Astrocyte (in vitro differentiated cells and primary cell): ENCODE measurements around the gene SRMS. TPM values are rescaled to one million over a fixed set of nuclear protein-coding genes. Genes with fewer than 3 reads are reported as not detected.

Experiments used
- DNase-seq: peaks from one replicate; pipeline ENCODE4 v3.0.0-alpha.2; 2010; ENCODE audit warnings: low read depth
- FAIRE-seq: peaks from 2 replicates; lab custom pipeline; 2011; peaks lifted over from hg19 to GRCh38; lab: Jason Lieb, UNC
- H2AFZ ChIP-seq: 2 replicates; pipeline ENCODE4 v1.6.0; 2012; ENCODE audit warnings: low read depth, low read length, inconsistent platforms
- H3K27ac ChIP-seq: 2 replicates; pipeline ENCODE4 v1.5.1; 2011; ENCODE audit warnings: low read depth, low read length, inconsistent platforms
- H3K27me3 ChIP-seq: 2 replicates; pipeline ENCODE4 v1.6.0; 2011; ENCODE audit warnings: low read length, inconsistent platforms; ENCODE audit not compliant: insufficient read depth
- H3K36me3 ChIP-seq: 2 replicates; pipeline ENCODE4 v1.5.1; 2011; ENCODE audit warnings: low read length, inconsistent platforms; ENCODE audit not compliant: insufficient read depth
- H3K4me1 ChIP-seq: 2 replicates; pipeline ENCODE4 v1.5.1; 2011; ENCODE audit warnings: low read length, inconsistent platforms; ENCODE audit not compliant: insufficient read depth
- H3K4me2 ChIP-seq: 2 replicates; pipeline ENCODE4 v1.6.0; 2012; ENCODE audit warnings: low read length, inconsistent platforms
- H3K4me3 ChIP-seq: 2 replicates; pipeline ENCODE4 v1.5.1; 2011; ENCODE audit warnings: low read depth, mild to moderate bottlenecking, low read length, inconsistent platforms; ENCODE audit not compliant: insufficient read depth
- H3K79me2 ChIP-seq: 2 replicates; pipeline ENCODE4 v1.6.0; 2012; ENCODE audit warnings: mild to moderate bottlenecking, low read length, inconsistent platforms; ENCODE audit not compliant: insufficient read depth
- H3K9ac ChIP-seq: 2 replicates; pipeline ENCODE4 v1.6.0; 2012; ENCODE audit warnings: mild to moderate bottlenecking, low read length, inconsistent platforms
- H3K9me3 ChIP-seq: 2 replicates; pipeline ENCODE4 v1.5.1; 2012; ENCODE audit warnings: low read depth, mild to moderate bottlenecking, low read length, inconsistent platforms; ENCODE audit not compliant: insufficient read depth
- H4K20me1 ChIP-seq: 2 replicates; pipeline ENCODE4 v1.6.0; 2012; ENCODE audit warnings: low read length, inconsistent platforms; ENCODE audit not compliant: insufficient read depth
- H3K27ac Mint-ChIP-seq: one replicate; pipeline ENCODE4 v1.8.0; 2021; ENCODE audit warnings: mild to moderate bottlenecking, mixed read lengths; ENCODE audit not compliant: unreplicated experiment
- H3K27me3 Mint-ChIP-seq: one replicate; pipeline ENCODE4 v1.8.0; 2021; ENCODE audit warnings: low read depth, mixed read lengths; ENCODE audit not compliant: unreplicated experiment
- H3K36me3 Mint-ChIP-seq: one replicate; pipeline ENCODE4 v1.8.0; 2021; ENCODE audit warnings: low read depth, mixed read lengths; ENCODE audit not compliant: unreplicated experiment
- H3K4me1 Mint-ChIP-seq: one replicate; pipeline ENCODE4 v1.8.0; 2021; ENCODE audit warnings: low read depth, mixed read lengths; ENCODE audit not compliant: unreplicated experiment
- H3K4me3 Mint-ChIP-seq: one replicate; pipeline ENCODE4 v1.8.0; 2021; ENCODE audit warnings: mild to moderate bottlenecking, moderate library complexity, mixed read lengths; ENCODE audit not compliant: unreplicated experiment
- H3K9me3 Mint-ChIP-seq: one replicate; pipeline ENCODE4 v1.8.0; 2021; ENCODE audit warnings: mild to moderate bottlenecking, mixed read lengths; ENCODE audit not compliant: unreplicated experiment
- CTCF ChIP-seq: IDR thresholded peaks from 2 replicates; pipeline ENCODE4 v1.5.1; 2011; ENCODE audit warnings: low read depth, mild to moderate bottlenecking, inconsistent platforms, low read length, moderate library complexity; ENCODE audit not compliant: insufficient read depth
- EZH2 ChIP-seq: IDR thresholded peaks from 2 replicates; pipeline ENCODE4 v1.6.1; 2012; ENCODE audit warnings: mild to moderate bottlenecking, low read length, inconsistent platforms; ENCODE audit not compliant: insufficient read depth
- total RNA-seq: library from RNA; stranded (reverse); gene quantifications from 2 replicates; pipeline ENCODE4 v1.2.1, GENCODE V29; 2021

SRMS gene
- total RNA-seq, 1 donor from 2014 or later, result 0.14 TPM

DNA sequence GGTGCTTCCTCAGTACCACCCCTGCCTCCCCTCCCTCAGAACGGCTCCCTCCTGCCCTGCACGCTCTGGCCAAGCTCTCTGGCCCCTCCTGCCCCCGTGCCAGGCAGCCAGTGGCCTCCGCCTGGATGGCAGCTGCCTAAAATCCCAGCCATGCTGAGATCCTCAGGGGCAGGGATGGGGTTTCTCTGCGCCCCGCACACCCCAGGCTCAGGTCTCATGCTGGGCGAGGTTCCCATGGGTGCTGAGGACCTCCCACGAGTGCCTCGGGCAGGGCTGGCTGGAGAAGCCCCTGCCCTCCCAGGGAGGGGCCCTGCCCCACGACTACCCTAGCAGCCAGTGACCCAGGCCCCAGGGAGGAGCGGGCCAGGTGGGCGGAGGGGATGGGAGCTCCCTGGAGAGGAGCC lies 13.1 kb downstream of the SRMS start:
- H3K27me3 Mint-ChIP-seq, result no peaks in the 10 kb centered on the region
- Histone ChIP-seq H3K4me1 (peaks cover 8% of the 10 kb centered on the region), H3K4me3 (no peak overlapping the region), H4K20me1 (no peaks in the 10 kb centered on the region), H3K4me2 (no peak overlapping the region), H3K9ac (no peak overlapping the region), H3K27me3 (no peaks in the 10 kb centered on the region), H3K27ac (no peak overlapping the region), H3K79me2 (no peaks in the 10 kb centered on the region), H2AFZ (no peak overlapping the region), H3K9me3 (no peaks in the 10 kb centered on the region), H3K36me3 (no peaks in the 10 kb centered on the region)
- TF ChIP-seq EZH2, result no peak
- TF ChIP-seq CTCF, result no peak
- no peak overlapping the region for H3K27ac Mint-ChIP-seq
- H3K4me1 Mint-ChIP-seq, result no peaks in the 10 kb centered on the region
- no peak for DNase-seq
- H3K9me3 Mint-ChIP-seq, result no peaks in the 10 kb centered on the region
- no peak for FAIRE-seq
- no peaks in the 10 kb centered on the region for H3K36me3 Mint-ChIP-seq
- no peak overlapping the region for H3K4me3 Mint-ChIP-seq

DNA sequence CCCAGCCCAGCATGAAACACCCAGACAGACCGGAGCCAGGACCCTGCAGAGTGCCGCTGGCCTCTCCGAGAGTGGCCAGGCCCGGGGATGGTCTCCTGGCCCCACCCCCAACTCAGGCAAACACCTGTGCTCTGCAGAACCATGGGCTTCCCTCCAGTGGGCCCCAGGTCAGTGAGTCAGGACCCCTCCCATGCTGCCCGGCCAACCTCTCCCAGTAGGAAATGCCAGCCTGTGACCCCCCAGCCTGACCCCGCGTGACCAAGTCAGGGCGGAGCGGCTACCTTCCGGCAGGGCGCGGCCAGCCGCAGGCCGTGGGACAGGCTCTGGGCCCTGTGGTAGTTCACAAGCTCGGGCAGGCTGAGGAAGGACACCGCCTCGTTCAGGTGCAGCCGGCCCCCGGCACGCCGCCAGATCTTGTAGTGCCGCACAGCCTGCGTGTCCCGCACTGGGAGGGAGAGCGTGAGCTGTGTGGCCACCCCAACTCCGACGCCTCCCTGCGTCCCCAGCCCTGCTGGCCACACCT lies 13.6 kb downstream of the SRMS start:
- Mint-ChIP-seq H3K4me1 (no peaks in the 10 kb centered on the region), H3K4me3 (no peak overlapping the region), H3K9me3 (no peaks in the 10 kb centered on the region), H3K27ac (no peak overlapping the region), H3K36me3 (no peaks in the 10 kb centered on the region), H3K27me3 (no peaks in the 10 kb centered on the region)
- Histone ChIP-seq H4K20me1 (no peaks in the 10 kb centered on the region), H2AFZ (no peak overlapping the region), H3K27ac (no peak overlapping the region), H3K9me3 (no peaks in the 10 kb centered on the region), H3K9ac (no peak overlapping the region), H3K79me2 (no peaks in the 10 kb centered on the region), H3K4me1 (peaks cover 8% of the 10 kb centered on the region), H3K4me2 (no peak overlapping the region), H3K4me3 (no peak overlapping the region), H3K36me3 (no peaks in the 10 kb centered on the region), H3K27me3 (no peaks in the 10 kb centered on the region)
- no peak for DNase-seq
- FAIRE-seq, result no peak
- no peak for TF ChIP-seq EZH2
- no peak for TF ChIP-seq CTCF

DNA sequence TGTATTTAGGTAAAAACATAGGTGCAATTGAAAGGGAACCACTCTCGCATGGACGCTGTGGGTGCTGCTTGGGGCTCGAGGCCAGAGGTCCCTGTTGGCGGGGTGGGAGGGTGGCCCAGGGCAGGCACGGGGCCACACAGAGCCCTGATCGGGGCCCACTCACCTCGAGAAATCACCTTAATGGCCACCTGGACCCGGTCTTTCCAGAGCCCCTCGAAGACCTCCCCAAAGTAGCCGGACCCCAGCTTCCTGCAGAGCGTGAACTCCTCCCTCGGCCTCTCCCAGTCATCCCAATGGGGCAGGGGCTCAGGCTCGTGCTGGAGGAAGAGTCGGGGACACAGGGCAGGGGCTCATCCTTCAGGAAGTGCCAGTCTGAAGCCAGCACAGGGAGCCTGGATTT lies 14.2 kb downstream of the SRMS start:
- Histone ChIP-seq H3K4me2 (no peak overlapping the region), H3K4me1 (peaks cover 8% of the 10 kb centered on the region), H3K27me3 (no peaks in the 10 kb centered on the region), H3K9ac (no peak overlapping the region), H3K79me2 (no peaks in the 10 kb centered on the region), H2AFZ (no peak overlapping the region), H3K9me3 (no peaks in the 10 kb centered on the region), H3K4me3 (no peak overlapping the region), H4K20me1 (no peaks in the 10 kb centered on the region), H3K27ac (no peak overlapping the region), H3K36me3 (no peaks in the 10 kb centered on the region)
- Mint-ChIP-seq H3K4me3 (no peak overlapping the region), H3K27ac (no peak overlapping the region), H3K4me1 (no peaks in the 10 kb centered on the region), H3K9me3 (no peaks in the 10 kb centered on the region), H3K36me3 (no peaks in the 10 kb centered on the region), H3K27me3 (no peaks in the 10 kb centered on the region)
- no peak for DNase-seq
- no peak for TF ChIP-seq CTCF
- no peak for TF ChIP-seq EZH2
- FAIRE-seq, result no peak
